ENCODE results near the gene PGLYRP2. TPM values are rescaled to one million over a fixed set of nuclear protein-coding genes. Genes with fewer than 3 reads are reported as not detected.

The PGLYRP2 gene
- total RNA-seq, 1 experiment from 2014 or later, result not detected

DNA sequence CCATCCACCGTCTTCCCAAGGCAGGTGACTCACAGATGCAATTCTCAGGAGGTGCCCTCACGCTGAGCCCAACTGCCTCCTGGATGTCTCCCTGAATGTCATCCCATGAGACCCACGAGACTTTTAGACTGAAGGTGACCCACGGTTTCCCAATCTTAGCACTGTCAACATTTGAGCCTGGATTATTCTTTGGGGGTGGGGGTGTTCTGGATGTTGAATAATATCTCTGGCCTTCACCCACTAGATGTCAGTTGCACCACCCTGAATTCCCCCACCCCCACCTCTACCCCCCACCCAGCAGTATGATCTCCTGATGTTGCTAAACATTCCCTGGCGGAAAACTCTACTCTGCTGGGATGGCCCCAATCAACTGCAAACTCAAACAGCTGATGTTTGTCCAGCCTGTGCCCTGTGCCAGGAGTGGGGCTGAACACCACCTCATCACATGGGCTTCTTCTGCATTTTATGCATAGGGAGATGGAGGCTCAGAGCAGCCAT is 26.8 kb upstream of the PGLYRP2 start:
- H3K36me3 ChIP-seq (ENCODE audit: control insufficient read depth in 1 of 2, insufficient read depth in 2 of 2, low read length in 2 of 2), result no peaks in the 10 kb centered on the region
- no peak overlapping the region for H3K4me3 ChIP-seq (replicated peaks in 1 of 2; ENCODE audit: low read depth in 1 of 2, low read length in 2 of 2)
- POLR2A ChIA-PET, result no interaction called here
- BruUV-seq (replicated peaks), result no TSS peak
- no peaks in the 10 kb centered on the region for H3K9me2 ChIP-seq (ENCODE audit: insufficient read depth)
- TF ChIP-seq, protein P1, sequence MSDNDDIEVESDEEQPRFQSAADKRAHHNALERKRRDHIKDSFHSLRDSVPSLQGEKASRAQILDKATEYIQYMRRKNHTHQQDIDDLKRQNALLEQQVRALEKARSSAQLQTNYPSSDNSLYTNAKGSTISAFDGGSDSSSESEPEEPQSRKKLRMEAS (IDR thresholded peaks at IDR 0.05), result no peak
- TF ChIP-seq, protein P2, sequence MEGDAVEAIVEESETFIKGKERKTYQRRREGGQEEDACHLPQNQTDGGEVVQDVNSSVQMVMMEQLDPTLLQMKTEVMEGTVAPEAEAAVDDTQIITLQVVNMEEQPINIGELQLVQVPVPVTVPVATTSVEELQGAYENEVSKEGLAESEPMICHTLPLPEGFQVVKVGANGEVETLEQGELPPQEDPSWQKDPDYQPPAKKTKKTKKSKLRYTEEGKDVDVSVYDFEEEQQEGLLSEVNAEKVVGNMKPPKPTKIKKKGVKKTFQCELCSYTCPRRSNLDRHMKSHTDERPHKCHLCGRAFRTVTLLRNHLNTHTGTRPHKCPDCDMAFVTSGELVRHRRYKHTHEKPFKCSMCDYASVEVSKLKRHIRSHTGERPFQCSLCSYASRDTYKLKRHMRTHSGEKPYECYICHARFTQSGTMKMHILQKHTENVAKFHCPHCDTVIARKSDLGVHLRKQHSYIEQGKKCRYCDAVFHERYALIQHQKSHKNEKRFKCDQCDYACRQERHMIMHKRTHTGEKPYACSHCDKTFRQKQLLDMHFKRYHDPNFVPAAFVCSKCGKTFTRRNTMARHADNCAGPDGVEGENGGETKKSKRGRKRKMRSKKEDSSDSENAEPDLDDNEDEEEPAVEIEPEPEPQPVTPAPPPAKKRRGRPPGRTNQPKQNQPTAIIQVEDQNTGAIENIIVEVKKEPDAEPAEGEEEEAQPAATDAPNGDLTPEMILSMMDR (IDR thresholded peaks at IDR 0.05 in 2 of 3, conservative IDR thresholded peaks at IDR 0.05 in 1 of 3; ENCODE audit: borderline replicate concordance in 1 of 3, insufficient read depth in 1 of 3, low read depth in 2 of 3, low read length in 2 of 3), result no peak
- TF ChIP-seq POLR2AphosphoS5 (IDR thresholded peaks at IDR 0.05; ENCODE audit: low read depth, low read length) (no peak), SIN3A (IDR thresholded peaks at IDR 0.05; ENCODE audit: low read depth) (no peak)
- TF ChIP-seq, protein P3, sequence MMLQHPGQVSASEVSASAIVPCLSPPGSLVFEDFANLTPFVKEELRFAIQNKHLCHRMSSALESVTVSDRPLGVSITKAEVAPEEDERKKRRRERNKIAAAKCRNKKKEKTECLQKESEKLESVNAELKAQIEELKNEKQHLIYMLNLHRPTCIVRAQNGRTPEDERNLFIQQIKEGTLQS (IDR thresholded peaks at IDR 0.05), result no peak
- no peaks in the 10 kb centered on the region for H4K20me1 ChIP-seq (ENCODE audit: insufficient read depth)
- DNase-seq (ENCODE audit: low read depth, low spot score) (no peak), ATAC-seq (no peak)
- CTCF ChIA-PET, result interaction anchor here (0.6 kb wide), 1 partner anchor 414 kb away, joined by 3 read pairs; no protein-coding TSS in a partner anchor
- no peaks in the 10 kb centered on the region for H3K79me2 ChIP-seq (ENCODE audit: insufficient read depth, low read length)
- no peak overlapping the region for H3K9ac ChIP-seq (ENCODE audit: low read length)
- no peaks in the 10 kb centered on the region for H3K27me3 ChIP-seq (ENCODE audit: insufficient read depth, low read length)
- H3K4me1 ChIP-seq (ENCODE audit: control insufficient read depth in 1 of 2, insufficient read depth in 2 of 2, low read length in 2 of 2), result peaks cover 0 to 23% of the 10 kb centered on the region in 2 experiments; a peak in 3 of 4 replicates
- no peaks in the 10 kb centered on the region for H3K9me3 ChIP-seq (ENCODE audit: control insufficient read depth in 1 of 2, insufficient read depth in 1 of 2, low read depth in 1 of 2, low read length in 2 of 2)
- intact Hi-C loops (cut with micrococcal nuclease), result no loop called here
- H2AFZ ChIP-seq (ENCODE audit: low read depth, low read length, poor library complexity, severe bottlenecking), result no peak overlapping the region
- RAD21 ChIA-PET (ENCODE audit: low non-redundant PET in 1 of 2, low total read pairs in 2 of 2, uncharacterized antibody in 2 of 2, unreplicated experiment in 2 of 2), result no interaction called here
- H3K4me2 ChIP-seq (ENCODE audit: low read length), result no peak overlapping the region
- H3K27ac ChIP-seq (ENCODE audit: low read depth, low read length), result no peak overlapping the region

DNA sequence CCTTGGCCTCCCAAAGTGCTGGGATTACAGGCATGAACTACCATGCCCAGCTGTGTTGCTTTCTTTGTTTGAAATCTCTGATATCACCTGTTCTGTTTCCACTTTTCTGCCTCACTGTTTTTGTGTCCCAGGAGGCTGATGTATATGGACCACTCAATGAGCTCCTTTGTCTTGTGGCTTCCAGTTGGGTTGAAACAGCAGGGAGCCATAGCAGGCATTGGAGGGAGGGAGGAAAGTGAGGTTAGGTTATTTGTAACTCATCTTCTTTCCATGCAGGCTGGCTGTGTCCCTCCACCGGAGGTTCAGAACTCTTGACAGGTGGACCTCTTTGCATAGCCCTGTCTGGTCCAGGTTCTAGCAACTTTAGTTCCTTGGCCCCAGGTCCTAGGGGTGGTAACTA is 23.0 kb upstream of the PGLYRP2 start:
- H2AFZ ChIP-seq (ENCODE audit: low read depth, low read length, poor library complexity, severe bottlenecking), result no peak overlapping the region
- no peak overlapping the region for H3K4me3 ChIP-seq (replicated peaks in 1 of 2; ENCODE audit: low read depth in 1 of 2, low read length in 2 of 2)
- BruUV-seq (replicated peaks), result no TSS peak
- RAD21 ChIA-PET (ENCODE audit: low non-redundant PET in 1 of 2, low total read pairs in 2 of 2, uncharacterized antibody in 2 of 2, unreplicated experiment in 2 of 2), result no interaction called here
- no peak overlapping the region for H3K9ac ChIP-seq (ENCODE audit: low read length)
- peaks cover 2 to 11% of the 10 kb centered on the region in 2 experiments; a peak in 3 of 4 replicates for H3K4me1 ChIP-seq (ENCODE audit: control insufficient read depth in 1 of 2, insufficient read depth in 2 of 2, low read length in 2 of 2)
- no peak overlapping the region for H3K4me2 ChIP-seq (ENCODE audit: low read length)
- DNase-seq (ENCODE audit: low read depth, low spot score) (no peak), ATAC-seq (no peak)
- CTCF ChIA-PET, result no interaction called here
- intact Hi-C loops (cut with micrococcal nuclease), result no loop called here
- H3K36me3 ChIP-seq (ENCODE audit: control insufficient read depth in 1 of 2, insufficient read depth in 2 of 2, low read length in 2 of 2), result no peaks in the 10 kb centered on the region
- POLR2A ChIA-PET, result interaction anchor here (0.7 kb wide), 1 partner anchor 122 kb away, joined by 4 read pairs; no protein-coding TSS in a partner anchor
- no peaks in the 10 kb centered on the region for H4K20me1 ChIP-seq (ENCODE audit: insufficient read depth)
- no peaks in the 10 kb centered on the region for H3K9me3 ChIP-seq (ENCODE audit: control insufficient read depth in 1 of 2, insufficient read depth in 1 of 2, low read depth in 1 of 2, low read length in 2 of 2)
- H3K79me2 ChIP-seq (ENCODE audit: insufficient read depth, low read length), result no peaks in the 10 kb centered on the region
- no peaks in the 10 kb centered on the region for H3K9me2 ChIP-seq (ENCODE audit: insufficient read depth)
- no peak for TF ChIP-seq SP1 (IDR thresholded peaks at IDR 0.05; ENCODE audit: low read depth)
- no peak for TF ChIP-seq CEBPB (IDR thresholded peaks at IDR 0.05; ENCODE audit: low read depth)
- TF ChIP-seq, protein P3 (IDR thresholded peaks at IDR 0.05), result no peak
- no peaks in the 10 kb centered on the region for H3K27me3 ChIP-seq (ENCODE audit: insufficient read depth, low read length)
- H3K27ac ChIP-seq (ENCODE audit: low read depth, low read length), result no peak overlapping the region
